ENCODE results near the gene TWF2.

TWF2 gene

DNA sequence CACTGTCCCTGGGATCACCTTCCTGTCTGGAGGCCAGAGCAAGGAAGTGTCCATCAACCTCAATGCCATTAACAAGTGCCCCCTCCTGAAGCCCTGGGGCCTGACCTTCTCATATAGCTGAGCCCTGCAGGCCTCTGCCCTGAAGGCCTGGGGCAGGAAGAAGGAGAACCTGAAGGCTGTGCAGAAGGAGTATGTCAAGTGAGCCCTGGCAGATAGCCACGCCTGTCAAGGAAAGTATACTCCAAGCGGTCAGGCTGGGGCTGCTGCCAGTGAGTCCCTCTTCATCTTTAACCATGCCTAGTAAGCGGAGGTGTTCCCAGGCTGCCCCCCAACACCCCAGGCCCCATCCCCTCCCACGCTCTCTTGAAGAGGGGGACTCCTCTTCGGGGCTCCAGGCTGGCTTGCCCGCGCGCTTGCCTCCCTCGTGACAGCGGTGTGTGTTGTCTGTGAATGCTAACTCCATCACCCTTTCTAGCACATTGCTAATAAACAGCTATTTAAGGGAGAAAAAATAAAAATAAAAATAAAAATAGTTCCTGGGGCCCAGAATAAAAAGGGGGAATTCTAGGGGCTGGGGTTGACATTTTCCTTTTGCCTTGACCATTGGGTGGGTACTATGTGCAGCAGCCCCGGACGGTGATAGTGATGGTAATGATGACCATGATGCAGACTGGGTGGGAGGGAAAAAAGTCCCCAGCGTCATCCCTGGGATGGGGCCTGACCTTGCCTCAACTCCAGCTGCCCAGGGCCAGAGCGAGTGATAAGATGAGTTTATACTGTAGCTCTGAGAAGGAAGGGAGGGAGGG, 44.3 kb downstream of the TWF2 start:
- DNase-seq (ENCODE audit: low read depth): no peak
- TF ChIP-seq, protein P1, sequence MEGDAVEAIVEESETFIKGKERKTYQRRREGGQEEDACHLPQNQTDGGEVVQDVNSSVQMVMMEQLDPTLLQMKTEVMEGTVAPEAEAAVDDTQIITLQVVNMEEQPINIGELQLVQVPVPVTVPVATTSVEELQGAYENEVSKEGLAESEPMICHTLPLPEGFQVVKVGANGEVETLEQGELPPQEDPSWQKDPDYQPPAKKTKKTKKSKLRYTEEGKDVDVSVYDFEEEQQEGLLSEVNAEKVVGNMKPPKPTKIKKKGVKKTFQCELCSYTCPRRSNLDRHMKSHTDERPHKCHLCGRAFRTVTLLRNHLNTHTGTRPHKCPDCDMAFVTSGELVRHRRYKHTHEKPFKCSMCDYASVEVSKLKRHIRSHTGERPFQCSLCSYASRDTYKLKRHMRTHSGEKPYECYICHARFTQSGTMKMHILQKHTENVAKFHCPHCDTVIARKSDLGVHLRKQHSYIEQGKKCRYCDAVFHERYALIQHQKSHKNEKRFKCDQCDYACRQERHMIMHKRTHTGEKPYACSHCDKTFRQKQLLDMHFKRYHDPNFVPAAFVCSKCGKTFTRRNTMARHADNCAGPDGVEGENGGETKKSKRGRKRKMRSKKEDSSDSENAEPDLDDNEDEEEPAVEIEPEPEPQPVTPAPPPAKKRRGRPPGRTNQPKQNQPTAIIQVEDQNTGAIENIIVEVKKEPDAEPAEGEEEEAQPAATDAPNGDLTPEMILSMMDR (IDR thresholded peaks at IDR 0.05; ENCODE audit: control insufficient read depth, insufficient read depth, low read depth, low read length, missing control alignments): no peak
- no peak overlapping the region for H3K4me3 ChIP-seq (ENCODE audit: control insufficient read depth, low read depth, low read length)

DNA sequence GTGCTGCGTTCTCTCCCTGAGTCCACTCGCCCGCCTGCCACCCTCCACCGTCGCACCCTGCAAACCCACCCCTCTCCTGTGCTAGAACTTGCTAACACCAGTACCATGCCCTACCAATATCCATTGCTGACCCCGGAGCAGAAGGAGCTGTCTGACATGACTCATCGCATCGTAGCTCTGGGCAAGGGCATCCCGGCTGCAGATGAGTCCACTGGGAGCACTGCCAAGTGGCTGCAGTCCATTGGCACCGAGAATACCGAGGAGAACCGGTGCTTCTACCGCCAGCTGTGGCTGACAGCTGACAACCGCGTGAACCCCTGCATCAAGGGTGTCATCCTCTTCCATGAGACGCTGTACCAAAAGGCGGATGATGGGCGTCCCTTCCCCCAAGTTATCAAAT, 45.9 kb downstream of the TWF2 start:
- TF ChIP-seq, protein P1 (IDR thresholded peaks at IDR 0.05; ENCODE audit: control insufficient read depth, insufficient read depth, low read depth, low read length, missing control alignments): no peak
- H3K4me3 ChIP-seq (ENCODE audit: control insufficient read depth, low read depth, low read length): no peak overlapping the region
- DNase-seq (ENCODE audit: low read depth): no peak

- TF ChIP-seq, protein P1 (IDR thresholded peaks at IDR 0.05; ENCODE audit: control insufficient read depth, insufficient read depth, low read depth, low read length, missing control alignments): no peak
- no peak overlapping the region for H3K4me3 ChIP-seq (ENCODE audit: control insufficient read depth, low read depth, low read length)
- DNase-seq (ENCODE audit: low read depth): no peak
Observed at GRCh38 chr3:52191663-52192062, 47.3 kb downstream of the TWF2 start.

DNA sequence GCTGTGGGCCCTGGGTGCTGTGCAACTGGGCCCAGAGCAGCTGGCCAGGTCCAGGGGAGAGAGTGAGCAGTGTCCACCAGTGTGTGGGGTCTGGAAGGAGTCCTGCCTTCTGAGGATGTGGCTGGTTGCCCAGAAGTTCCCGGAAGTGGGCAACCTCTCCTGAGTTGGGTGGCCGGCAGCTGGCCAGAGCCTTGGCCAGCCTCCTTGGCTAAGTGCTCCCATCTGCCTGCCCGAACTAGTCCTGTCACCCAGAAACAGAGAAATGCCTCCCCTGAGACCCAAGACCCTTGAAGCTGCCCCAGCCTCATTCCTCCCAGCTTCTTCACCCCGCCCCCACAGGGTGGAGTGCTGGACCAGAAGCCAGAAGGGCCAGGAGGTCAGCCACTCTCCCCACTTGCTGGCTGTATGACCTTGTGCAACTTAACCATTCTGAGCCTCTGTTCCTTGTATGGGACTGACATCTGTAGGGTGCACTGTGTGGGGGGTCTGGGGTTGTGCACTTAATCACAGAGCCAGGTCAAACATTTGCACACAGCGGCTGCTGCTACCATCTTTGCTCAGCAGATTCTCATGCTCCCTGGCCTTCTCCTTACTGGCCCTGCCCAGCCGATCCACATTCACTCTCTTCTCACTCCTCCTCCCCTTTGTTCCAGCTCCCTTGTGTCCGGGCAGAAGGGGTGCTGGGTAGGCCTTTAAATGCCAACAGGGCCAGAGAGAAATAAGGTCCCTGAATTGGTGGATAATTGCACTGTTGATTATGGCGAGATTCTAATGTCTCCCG, 48.5 kb downstream of the TWF2 start:
- H3K4me3 ChIP-seq (ENCODE audit: control insufficient read depth, low read depth, low read length): no peak overlapping the region
- TF ChIP-seq, protein P1 (IDR thresholded peaks at IDR 0.05; ENCODE audit: control insufficient read depth, insufficient read depth, low read depth, low read length, missing control alignments): no peak
- peak; percentile 37 for DNase-seq (ENCODE audit: low read depth)

GRCh38 chr3:52188556-52188955, 50.4 kb downstream of the TWF2 start:
- TF ChIP-seq, protein P1 (IDR thresholded peaks at IDR 0.05; ENCODE audit: control insufficient read depth, insufficient read depth, low read depth, low read length, missing control alignments): no peak
- H3K4me3 ChIP-seq (ENCODE audit: control insufficient read depth, low read depth, low read length): no peak overlapping the region
- DNase-seq (ENCODE audit: low read depth): no peak

GRCh38 chr3:52186729-52187128, 52.2 kb downstream of the TWF2 start:
- TF ChIP-seq, protein P1 (IDR thresholded peaks at IDR 0.05; ENCODE audit: control insufficient read depth, insufficient read depth, low read depth, low read length, missing control alignments): no peak
- DNase-seq (ENCODE audit: low read depth): no peak
- no peak overlapping the region for H3K4me3 ChIP-seq (ENCODE audit: control insufficient read depth, low read depth, low read length)
